Fibroblast of skin of right quadriceps (primary cell): ENCODE measurements around the gene TMEM109.

Source experiments
- DNase-seq: peaks from one replicate; pipeline ENCODE4 v3.0.0-alpha.2; 2013

The TMEM109 gene

GRCh38 chr11:60928563-60929001 is 14.6 kb downstream of the TMEM109 start:
- DNase-seq: no peak

GRCh38 chr11:60929764-60930163 is 15.8 kb downstream of the TMEM109 start:
- DNase-seq: no peak

- no peak for DNase-seq
These were observed 16.4 kb downstream of the TMEM109 start for GRCh38 chr11:60930394-60930793.

GRCh38 chr11:60931917-60932316 is 18.0 kb downstream of the TMEM109 start:
- DNase-seq: no peak

GRCh38 chr11:60932605-60933356 is 18.8 kb downstream of the TMEM109 start:
- DNase-seq: no peak

GRCh38 chr11:60933416-60934123 is 19.6 kb downstream of the TMEM109 start:
- no peak for DNase-seq

DNA sequence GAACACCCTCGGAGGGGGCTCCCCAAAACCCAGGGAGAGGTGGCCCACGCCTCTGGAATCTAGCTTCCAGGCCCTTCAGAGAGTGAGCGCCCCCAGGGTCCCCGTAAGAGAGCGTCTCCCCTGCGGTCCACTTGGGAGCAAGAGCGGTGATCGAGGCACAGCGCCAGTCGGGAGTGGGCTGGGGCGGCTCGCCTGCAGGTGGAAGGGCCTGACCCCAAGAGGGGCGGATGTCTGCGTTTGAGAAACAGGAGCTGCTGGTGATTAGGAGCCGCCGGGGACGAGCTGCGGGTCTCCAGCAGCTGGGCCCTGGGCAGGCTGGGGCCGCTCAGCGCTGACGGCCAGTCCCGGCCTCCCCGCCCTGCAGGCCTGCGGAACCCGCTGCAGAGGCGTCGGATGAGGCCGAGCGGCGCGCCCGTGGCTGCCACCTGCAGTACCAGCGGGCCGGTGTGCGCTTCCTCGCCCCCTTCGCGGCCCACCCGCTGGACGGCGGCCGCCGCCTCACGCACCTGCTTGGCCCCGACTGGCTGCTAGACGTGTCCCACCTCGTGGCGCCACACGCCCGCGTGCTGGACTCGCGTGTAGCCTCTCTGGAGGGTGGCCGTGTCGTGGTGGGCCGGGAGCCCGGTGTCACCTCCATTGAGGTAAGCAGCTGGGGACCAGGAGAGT is 20.3 kb downstream of the TMEM109 start:
- no peak for DNase-seq

DNA sequence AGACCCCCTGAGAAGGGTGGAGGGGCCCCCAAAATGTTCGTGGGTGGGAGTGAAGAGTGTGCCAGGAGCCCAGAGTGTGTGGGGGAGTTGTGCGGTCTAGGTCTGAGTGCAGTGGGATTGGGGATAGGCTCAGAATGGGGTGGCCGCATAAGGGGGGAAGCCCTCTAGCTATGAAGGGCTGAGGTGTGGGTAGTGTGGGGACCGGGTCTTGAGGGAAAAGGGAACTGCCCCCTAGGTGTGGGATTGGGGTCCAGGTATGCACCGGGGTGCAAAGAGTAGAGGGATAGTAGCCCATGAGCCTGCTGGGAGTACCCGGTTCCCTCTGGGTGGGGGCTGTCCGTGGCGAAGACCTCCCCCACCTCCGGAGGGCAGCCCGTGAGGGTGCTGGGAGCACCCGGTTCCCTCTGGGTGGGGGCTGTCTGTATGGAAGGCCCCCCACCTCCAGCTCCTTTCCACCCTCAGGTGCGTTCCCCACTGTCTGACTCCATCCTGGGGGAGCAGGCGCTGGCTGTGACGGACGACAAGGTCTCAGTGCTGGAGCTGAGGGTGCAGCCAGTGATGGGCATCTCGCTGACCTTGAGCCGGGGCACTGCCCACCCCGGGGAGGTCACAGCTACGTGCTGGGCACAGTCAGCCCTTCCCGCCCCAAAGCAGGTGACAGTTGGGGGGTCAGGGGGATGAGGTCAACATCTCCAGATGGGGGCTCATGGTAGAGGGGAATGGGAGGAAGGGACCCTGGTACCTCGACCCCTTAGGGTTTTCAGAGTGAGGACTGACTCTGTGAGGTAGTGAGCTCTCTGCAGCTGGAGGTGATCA is 21.0 kb downstream of the TMEM109 start:
- DNase-seq: no peak

GRCh38 chr11:60935676-60936442 is 21.9 kb downstream of the TMEM109 start:
- no peak for DNase-seq

DNA sequence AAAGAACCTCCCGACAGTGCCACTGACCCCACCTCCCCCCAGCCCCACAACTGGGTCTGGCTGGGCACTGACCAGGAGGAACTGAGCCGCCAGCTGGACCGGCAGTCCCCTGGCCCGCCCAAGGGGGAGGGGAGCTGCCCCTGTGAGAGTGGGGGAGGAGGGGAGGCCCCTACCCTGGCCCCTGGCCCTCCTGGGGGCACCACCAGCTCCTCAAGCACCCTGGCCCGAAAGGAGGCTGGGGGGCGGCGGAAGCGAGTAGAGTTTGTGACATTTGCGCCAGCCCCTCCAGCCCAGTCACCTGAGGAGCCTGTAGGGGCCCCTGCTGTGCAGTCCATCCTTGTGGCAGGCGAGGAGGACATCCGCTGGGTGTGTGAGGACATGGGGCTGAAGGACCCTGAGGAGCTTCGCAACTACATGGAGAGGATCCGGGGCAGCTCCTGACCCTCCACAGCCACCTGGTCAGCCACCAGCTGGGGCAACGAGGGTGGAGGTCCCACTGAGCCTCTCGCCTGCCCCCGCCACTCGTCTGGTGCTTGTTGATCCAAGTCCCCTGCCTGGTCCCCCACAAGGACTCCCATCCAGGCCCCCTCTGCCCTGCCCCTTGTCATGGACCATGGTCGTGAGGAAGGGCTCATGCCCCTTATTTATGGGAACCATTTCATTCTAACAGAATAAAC is 22.6 kb downstream of the TMEM109 start:
- no peak for DNase-seq

DNA sequence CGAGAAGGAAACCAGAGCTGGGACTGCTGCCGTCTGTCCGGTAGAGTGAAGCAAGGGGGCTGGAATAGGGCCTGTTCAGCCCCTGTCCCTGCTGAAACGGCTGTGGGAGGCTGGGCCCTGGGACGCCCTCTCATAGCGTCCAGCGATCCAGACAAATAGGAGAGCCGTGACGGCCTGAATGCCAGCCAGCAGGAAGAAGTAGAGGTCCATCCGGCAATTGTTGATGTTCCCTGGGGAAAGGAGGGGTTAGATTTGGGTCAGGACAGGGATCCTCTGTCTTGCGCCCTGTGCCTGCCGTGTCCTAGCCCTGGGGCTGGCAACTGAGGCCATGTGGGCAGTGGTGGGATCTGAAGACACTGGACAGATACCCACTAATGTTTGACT is 23.2 kb downstream of the TMEM109 start:
- no peak for DNase-seq

- no peak for DNase-seq
These were observed 23.9 kb downstream of the TMEM109 start for GRCh38 chr11:60937811-60938210.

DNA sequence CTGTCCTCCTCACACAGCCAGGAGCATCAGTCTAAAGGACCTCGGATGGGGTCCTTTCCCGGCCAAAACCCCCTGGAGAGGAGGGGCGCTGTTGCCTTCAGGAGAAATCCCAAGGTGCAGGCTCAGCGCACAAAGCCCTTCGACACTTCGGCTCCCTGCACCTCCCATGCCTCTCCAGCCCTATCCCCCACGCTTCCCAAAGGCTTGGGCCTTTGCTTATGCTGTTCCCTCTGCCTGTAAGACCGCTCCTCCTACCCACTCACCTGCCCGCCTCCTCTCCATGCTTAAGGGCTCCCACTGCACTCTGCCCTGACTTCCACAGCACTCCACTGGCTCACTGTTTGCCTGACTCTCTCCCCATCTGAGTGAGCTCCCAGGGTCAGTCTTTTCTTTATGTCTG is 24.5 kb downstream of the TMEM109 start:
- no peak for DNase-seq

DNA sequence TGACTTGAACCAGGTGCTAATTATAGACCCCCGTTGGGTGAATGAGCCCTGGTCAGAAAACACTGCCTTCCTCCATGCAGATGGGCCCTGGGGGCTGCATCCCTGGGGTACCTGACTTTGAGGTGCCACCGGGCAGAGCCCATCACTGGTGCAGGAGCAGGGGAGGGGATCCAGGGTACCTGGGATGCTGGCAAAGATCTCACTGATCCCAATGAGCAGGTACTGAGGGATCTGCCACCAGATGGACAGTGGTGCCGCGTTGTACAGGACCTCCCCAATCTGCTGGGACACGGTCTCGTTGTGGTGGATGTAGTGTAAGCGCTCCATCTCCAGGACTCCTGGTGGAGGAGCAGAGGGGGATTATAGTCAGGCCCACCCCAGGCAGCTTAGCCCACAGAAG is 25.3 kb downstream of the TMEM109 start:
- DNase-seq: no peak

GRCh38 chr11:60939855-60940254 is 25.9 kb downstream of the TMEM109 start:
- no peak for DNase-seq

- no peak for DNase-seq
These were observed 27.6 kb downstream of the TMEM109 start for GRCh38 chr11:60941371-60942119.

DNA sequence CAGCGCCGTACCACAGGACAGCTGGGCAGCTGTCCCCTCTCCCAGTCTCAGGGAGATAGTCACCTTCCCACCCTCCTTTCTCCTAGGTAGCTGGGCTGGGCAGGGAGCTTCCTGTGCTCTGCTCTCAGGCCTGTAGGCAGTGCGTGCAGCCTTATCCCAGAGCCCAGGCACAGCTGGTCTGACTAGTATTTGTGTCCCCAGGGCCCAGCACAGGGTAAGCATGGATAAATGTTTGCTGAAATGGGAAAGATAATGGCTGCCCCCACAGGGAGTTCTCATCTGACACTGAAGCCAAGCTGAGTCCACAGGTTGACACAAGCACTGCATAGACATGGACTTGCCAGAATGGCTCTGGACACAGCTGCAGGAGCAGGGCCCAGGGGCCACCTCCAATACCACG is 28.3 kb downstream of the TMEM109 start:
- no peak for DNase-seq

GRCh38 chr11:60942970-60943565 is 29.1 kb downstream of the TMEM109 start:
- no peak for DNase-seq

- DNase-seq: no peak
These were observed 30.7 kb downstream of the TMEM109 start for GRCh38 chr11:60944490-60945294.

- DNase-seq: no peak
These were observed 31.3 kb downstream of the TMEM109 start for GRCh38 chr11:60945295-60945667.
